ENCODE data around the gene CCDC57. TPM values are rescaled to one million over a fixed set of nuclear protein-coding genes. Genes with fewer than 3 reads are reported as not detected.

The CCDC57 gene
- total RNA-seq, 4 donors from 2014 or later: 8.4 to 21.6 (median 16.4) TPM

- WGBS: 91% methylated on average over 4 of the region's 23 CpGs
- DNase-seq (ENCODE audit: extremely low spot score): no peak
- Histone ChIP-seq H3K9me3 (no peaks in the 10 kb centered on the region), H3K27me3 (no peaks in the 10 kb centered on the region), H3K4me3 (no peak overlapping the region), H3K27ac (replicated peaks in 1 of 4) (no peak overlapping the region), H3K4me1 (peaks cover 9 to 17% (median 15%) of the 10 kb centered on the region in 4 donors), H3K36me3 (peaks cover 70 to 91% (median 90%) of the 10 kb centered on the region in 4 donors)
- no peak for TF ChIP-seq POLR2AphosphoS5 (IDR thresholded peaks at IDR 0.05)
- no peak for TF ChIP-seq EP300 (IDR thresholded peaks at IDR 0.05)
- no peak for TF ChIP-seq POLR2A (IDR thresholded peaks at IDR 0.05; ENCODE audit: low read depth)
- no peak for TF ChIP-seq CTCF (IDR thresholded peaks at IDR 0.05)
- intact Hi-C loops (cut with DNase I): no loop called here
Observed at GRCh38 chr17:82092094-82092586, 120.5 kb downstream of the CCDC57 start.

GRCh38 chr17:82091264-82092066 is 121.2 kb downstream of the CCDC57 start:
- Histone ChIP-seq H3K4me3 (no peak overlapping the region), H3K36me3 (peaks cover 75 to 98% (median 97%) of the 10 kb centered on the region in 4 donors), H3K27me3 (no peaks in the 10 kb centered on the region), H3K9me3 (no peaks in the 10 kb centered on the region), H3K27ac (replicated peaks in 1 of 4) (no peak overlapping the region), H3K4me1 (peaks cover 3 to 10% (median 8%) of the 10 kb centered on the region in 4 donors)
- TF ChIP-seq POLR2A (IDR thresholded peaks at IDR 0.05; ENCODE audit: low read depth) (no peak), EP300 (IDR thresholded peaks at IDR 0.05) (no peak), CTCF (IDR thresholded peaks at IDR 0.05) (no peak), POLR2AphosphoS5 (IDR thresholded peaks at IDR 0.05) (no peak)
- no peak for DNase-seq (ENCODE audit: extremely low spot score)
- intact Hi-C loops (cut with DNase I): no loop called here
- 93% methylated on average over 20 of the region's 37 CpGs for WGBS

GRCh38 chr17:82090549-82091263 is 121.9 kb downstream of the CCDC57 start:
- TF ChIP-seq POLR2AphosphoS5 (IDR thresholded peaks at IDR 0.05) (no peak), EP300 (IDR thresholded peaks at IDR 0.05) (no peak), CTCF (IDR thresholded peaks at IDR 0.05) (no peak), POLR2A (IDR thresholded peaks at IDR 0.05; ENCODE audit: low read depth) (no peak)
- Histone ChIP-seq H3K4me1 (peaks cover 0 to 2% (median under 1%) of the 10 kb centered on the region in 4 donors), H3K27me3 (no peaks in the 10 kb centered on the region), H3K27ac (replicated peaks in 1 of 4) (no peak overlapping the region), H3K4me3 (no peak overlapping the region), H3K36me3 (peaks cover 81 to 100% (median 100%) of the 10 kb centered on the region in 4 donors), H3K9me3 (no peaks in the 10 kb centered on the region)
- DNase-seq (ENCODE audit: extremely low spot score): no peak
- WGBS: 93% methylated on average over 11 of the region's 29 CpGs
- intact Hi-C loops (cut with DNase I): no loop called here

- DNase-seq (ENCODE audit: extremely low spot score): no peak
- no peaks in the 10 kb centered on the region for H3K27me3 ChIP-seq
- TF ChIP-seq POLR2AphosphoS5 (IDR thresholded peaks at IDR 0.05) (no peak), EP300 (IDR thresholded peaks at IDR 0.05) (no peak), CTCF (IDR thresholded peaks at IDR 0.05) (no peak), POLR2A (IDR thresholded peaks at IDR 0.05; ENCODE audit: low read depth) (no peak)
- no peaks in the 10 kb centered on the region for H3K9me3 ChIP-seq
- intact Hi-C loops (cut with DNase I): no loop called here
- H3K4me3 ChIP-seq: no peak overlapping the region
- 90% methylated on average over 10 of the region's 29 CpGs for WGBS
- peaks cover 84 to 100% (median 100%) of the 10 kb centered on the region in 4 donors for H3K36me3 ChIP-seq
- no peaks in the 10 kb centered on the region for H3K4me1 ChIP-seq
- no peak overlapping the region for H3K27ac ChIP-seq (replicated peaks in 1 of 4)
Observed at GRCh38 chr17:82089723-82090548, 122.7 kb downstream of the CCDC57 start.

All from esophagus muscularis mucosa (tissue), 4 donors.